Measurements from ENCODE around the gene MAP3K20.

The MAP3K20 gene

DNA sequence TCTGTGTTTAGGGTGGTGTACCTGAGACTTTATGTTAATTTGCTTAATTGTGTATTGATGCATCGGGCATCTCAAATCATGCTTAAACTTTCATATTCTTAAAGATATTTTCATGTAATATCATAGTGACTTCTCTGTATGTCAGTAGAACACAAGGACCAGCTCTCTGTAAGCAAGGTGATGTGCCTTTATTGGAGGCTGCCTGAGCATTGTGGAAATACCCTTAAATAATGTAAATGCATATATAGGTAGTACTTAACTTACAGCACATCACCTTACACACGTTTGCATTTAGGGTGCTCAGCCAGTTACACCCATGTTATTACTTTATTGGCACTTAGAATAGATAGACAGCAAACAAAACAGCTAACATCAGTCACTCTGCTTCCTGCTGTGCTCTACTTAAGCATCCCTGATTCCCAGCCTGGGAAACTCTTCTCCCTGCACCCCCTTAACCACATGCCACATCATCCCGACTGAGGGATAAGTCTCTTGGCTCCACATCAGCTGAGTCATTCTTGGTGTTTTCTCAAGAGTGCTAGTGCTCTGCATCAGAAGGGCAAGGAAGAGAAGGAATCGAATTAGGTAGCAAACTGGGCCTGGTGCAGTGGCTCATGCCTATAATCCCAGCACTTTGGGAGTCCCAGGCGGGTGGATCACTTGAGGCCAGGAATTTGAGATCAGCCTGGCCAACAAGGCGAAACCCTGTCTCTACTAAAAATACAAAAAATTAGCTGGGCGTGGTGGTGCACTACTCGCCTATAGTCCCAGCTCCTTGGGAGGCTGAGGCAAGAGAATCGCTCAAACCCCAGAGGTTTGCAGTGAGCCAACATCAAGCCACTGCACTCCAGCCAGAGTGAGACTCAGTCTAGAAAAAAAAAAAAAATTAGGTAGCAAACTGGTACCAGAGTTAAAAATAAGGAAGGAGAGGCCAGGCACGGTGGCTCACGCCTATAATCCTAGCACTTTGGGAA is 108.7 kb downstream of the MAP3K20 start:
- H3K9ac ChIP-seq (ENCODE audit: low read length in 2 of 2), result no peak overlapping the region
- no peaks in the 10 kb centered on the region for H3K27me3 ChIP-seq (ENCODE audit: control insufficient read depth in 1 of 2, insufficient read depth in 2 of 2, low read length in 2 of 2)
- H3K36me3 ChIP-seq (ENCODE audit: control insufficient read depth in 2 of 2, insufficient read depth in 2 of 2, low read length in 2 of 2), result no peaks in the 10 kb centered on the region
- H3K4me1 ChIP-seq (ENCODE audit: control insufficient read depth, insufficient read depth, low read length), result peaks cover 11% of the 10 kb centered on the region
- no peaks in the 10 kb centered on the region for H3K9me3 ChIP-seq (ENCODE audit: control insufficient read depth in 2 of 2, low read length in 2 of 2)
- no peak overlapping the region for H3K4me3 ChIP-seq (ENCODE audit: low read length in 2 of 2)
- peak overlapping the region; percentile 32 for H3K27ac ChIP-seq (ENCODE audit: low read length)

DNA sequence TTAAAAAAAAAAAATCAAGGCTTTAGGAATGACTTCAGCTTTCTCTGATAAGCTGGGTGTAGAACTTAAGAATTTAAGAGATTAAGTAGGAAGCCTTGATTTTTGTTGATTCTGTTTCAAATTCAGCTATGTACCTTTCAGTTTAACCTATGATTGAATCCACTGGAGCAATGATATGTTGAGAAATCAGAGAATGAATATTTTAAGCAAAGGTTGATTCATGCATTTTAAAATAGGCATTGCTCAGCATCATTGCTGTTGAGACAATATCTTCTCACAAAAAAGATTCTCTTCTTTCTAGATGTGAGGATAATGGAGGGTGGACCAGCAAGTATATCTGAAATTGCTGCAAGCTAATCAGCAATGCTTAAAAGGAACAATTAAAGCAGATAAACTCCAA is 109.8 kb downstream of the MAP3K20 start:
- Histone ChIP-seq H3K4me3 (ENCODE audit: low read length in 2 of 2) (no peak overlapping the region), H3K4me1 (ENCODE audit: control insufficient read depth, insufficient read depth, low read length) (peaks cover 11% of the 10 kb centered on the region), H3K27ac (ENCODE audit: low read length) (no peak overlapping the region), H3K9ac (ENCODE audit: low read length in 2 of 2) (no peak overlapping the region), H3K27me3 (ENCODE audit: control insufficient read depth in 1 of 2, insufficient read depth in 2 of 2, low read length in 2 of 2) (no peaks in the 10 kb centered on the region), H3K9me3 (ENCODE audit: control insufficient read depth in 2 of 2, low read length in 2 of 2) (no peaks in the 10 kb centered on the region), H3K36me3 (ENCODE audit: control insufficient read depth in 2 of 2, insufficient read depth in 2 of 2, low read length in 2 of 2) (no peaks in the 10 kb centered on the region)

GRCh38 chr2:173187941-173188788 is 112.5 kb downstream of the MAP3K20 start:
- no peaks in the 10 kb centered on the region for H3K36me3 ChIP-seq (ENCODE audit: control insufficient read depth in 2 of 2, insufficient read depth in 2 of 2, low read length in 2 of 2)
- no peaks in the 10 kb centered on the region for H3K9me3 ChIP-seq (ENCODE audit: control insufficient read depth in 2 of 2, low read length in 2 of 2)
- H3K4me1 ChIP-seq (ENCODE audit: control insufficient read depth, insufficient read depth, low read length), result peaks cover 24% of the 10 kb centered on the region
- no peaks in the 10 kb centered on the region for H3K27me3 ChIP-seq (ENCODE audit: control insufficient read depth in 1 of 2, insufficient read depth in 2 of 2, low read length in 2 of 2)
- H3K9ac ChIP-seq (ENCODE audit: low read length in 2 of 2), result peak overlapping the region in 1 of 2 donors; percentile 29
- peak overlapping the region; percentile 18 for H3K27ac ChIP-seq (ENCODE audit: low read length)
- H3K4me3 ChIP-seq (ENCODE audit: low read length in 2 of 2), result peak overlapping the region in 1 of 2 donors; percentile 7

DNA sequence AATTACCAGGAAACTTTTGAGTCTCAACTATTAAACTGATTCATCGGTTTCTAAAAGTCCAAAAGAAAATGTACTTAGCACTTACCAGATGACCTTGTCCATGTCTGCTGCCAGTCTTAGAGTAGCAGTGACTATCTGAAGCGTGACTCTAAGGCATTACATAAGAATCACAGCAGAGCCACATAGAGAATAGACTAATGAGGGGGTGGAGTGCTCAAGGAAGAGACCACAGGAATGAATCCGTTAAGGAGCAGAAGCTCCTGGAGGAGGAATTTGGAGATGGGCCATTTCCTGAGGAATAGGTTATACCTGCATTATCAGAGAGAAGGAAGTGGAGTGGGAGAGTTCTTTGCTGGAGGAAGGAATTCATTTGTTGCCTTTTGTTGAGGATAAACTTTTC is 116.0 kb downstream of the MAP3K20 start:
- Histone ChIP-seq H3K4me1 (ENCODE audit: control insufficient read depth, insufficient read depth, low read length) (peaks cover 31% of the 10 kb centered on the region), H3K27ac (ENCODE audit: low read length) (peak overlapping the region; percentile 13), H3K9ac (ENCODE audit: low read length in 2 of 2) (peak overlapping the region in 1 of 2 donors; percentile 13), H3K27me3 (ENCODE audit: control insufficient read depth in 1 of 2, insufficient read depth in 2 of 2, low read length in 2 of 2) (no peaks in the 10 kb centered on the region), H3K9me3 (ENCODE audit: control insufficient read depth in 2 of 2, low read length in 2 of 2) (no peaks in the 10 kb centered on the region), H3K4me3 (ENCODE audit: low read length in 2 of 2) (peak overlapping the region in 1 of 2 donors; percentile 13), H3K36me3 (ENCODE audit: control insufficient read depth in 2 of 2, insufficient read depth in 2 of 2, low read length in 2 of 2) (no peaks in the 10 kb centered on the region)

DNA sequence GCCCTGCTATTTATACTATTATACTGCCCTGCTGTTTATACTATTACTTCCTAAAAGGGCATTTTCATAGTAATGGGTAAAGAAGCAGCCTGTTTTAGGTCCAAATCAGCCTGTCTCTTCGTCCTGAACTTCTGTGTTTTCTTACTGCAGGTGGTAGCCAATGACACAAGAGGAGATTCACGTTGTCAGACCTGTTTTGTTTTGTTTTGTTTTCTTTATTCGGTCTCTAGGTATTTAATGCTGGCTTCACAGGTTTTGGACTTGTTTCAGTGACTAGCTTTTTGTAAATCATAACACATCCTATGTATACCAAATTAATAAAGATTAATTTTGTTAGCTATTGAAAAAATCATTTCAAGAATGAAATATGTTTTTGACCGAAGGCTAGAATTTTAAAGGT is 116.4 kb downstream of the MAP3K20 start:
- no peaks in the 10 kb centered on the region for H3K27me3 ChIP-seq (ENCODE audit: control insufficient read depth in 1 of 2, insufficient read depth in 2 of 2, low read length in 2 of 2)
- H3K27ac ChIP-seq (ENCODE audit: low read length), result peak overlapping the region; percentile 13
- H3K9ac ChIP-seq (ENCODE audit: low read length in 2 of 2), result peak overlapping the region in 1 of 2 donors; percentile 13
- H3K9me3 ChIP-seq (ENCODE audit: control insufficient read depth in 2 of 2, low read length in 2 of 2), result no peaks in the 10 kb centered on the region
- peak overlapping the region in 1 of 2 donors; percentile 13 for H3K4me3 ChIP-seq (ENCODE audit: low read length in 2 of 2)
- no peaks in the 10 kb centered on the region for H3K36me3 ChIP-seq (ENCODE audit: control insufficient read depth in 2 of 2, insufficient read depth in 2 of 2, low read length in 2 of 2)
- peaks cover 31% of the 10 kb centered on the region for H3K4me1 ChIP-seq (ENCODE audit: control insufficient read depth, insufficient read depth, low read length)

DNA sequence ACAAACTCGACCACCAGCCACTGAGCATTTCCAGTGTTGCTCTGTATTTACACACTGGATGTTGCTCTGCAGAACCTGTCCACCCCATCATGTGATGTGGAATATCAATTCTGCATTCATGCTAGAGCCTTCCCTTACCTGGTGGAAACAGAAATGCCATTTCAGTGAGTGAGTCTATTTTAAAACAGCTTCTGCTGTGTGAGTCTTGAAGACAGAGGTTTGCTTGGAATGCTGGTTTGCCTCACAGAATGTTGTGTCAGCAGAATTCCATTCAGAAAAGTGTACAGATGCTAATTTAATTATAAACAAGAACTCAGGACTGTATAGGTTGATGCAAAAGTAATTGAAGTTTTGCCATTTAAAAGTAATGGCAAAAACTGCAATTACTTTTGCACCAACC is 118.3 kb downstream of the MAP3K20 start:
- H3K36me3 ChIP-seq (ENCODE audit: control insufficient read depth in 2 of 2, insufficient read depth in 2 of 2, low read length in 2 of 2), result peaks cover 6 to 11% of the 10 kb centered on the region in 2 donors
- H3K27ac ChIP-seq (ENCODE audit: low read length), result no peak overlapping the region
- peaks cover 28% of the 10 kb centered on the region for H3K4me1 ChIP-seq (ENCODE audit: control insufficient read depth, insufficient read depth, low read length)

GRCh38 chr2:173195100-173195499 is 119.5 kb downstream of the MAP3K20 start:
- Histone ChIP-seq H3K4me1 (ENCODE audit: control insufficient read depth, insufficient read depth, low read length) (peaks cover 28% of the 10 kb centered on the region), H3K4me3 (ENCODE audit: low read length in 2 of 2) (no peak overlapping the region), H3K9ac (ENCODE audit: low read length in 2 of 2) (peak overlapping the region in 1 of 2 donors; percentile 6), H3K9me3 (ENCODE audit: control insufficient read depth in 2 of 2, low read length in 2 of 2) (no peaks in the 10 kb centered on the region), H3K27me3 (ENCODE audit: control insufficient read depth in 1 of 2, insufficient read depth in 2 of 2, low read length in 2 of 2) (no peaks in the 10 kb centered on the region), H3K36me3 (ENCODE audit: control insufficient read depth in 2 of 2, insufficient read depth in 2 of 2, low read length in 2 of 2) (peaks cover 6 to 11% of the 10 kb centered on the region in 2 donors), H3K27ac (ENCODE audit: low read length) (peak overlapping the region; percentile 18)

More for the DNA sequence above, 118.3 kb downstream of the MAP3K20 start:
- Histone ChIP-seq H3K9ac (ENCODE audit: low read length in 2 of 2) (no peak overlapping the region), H3K27me3 (ENCODE audit: control insufficient read depth in 1 of 2, insufficient read depth in 2 of 2, low read length in 2 of 2) (no peaks in the 10 kb centered on the region), H3K9me3 (ENCODE audit: control insufficient read depth in 2 of 2, low read length in 2 of 2) (no peaks in the 10 kb centered on the region), H3K4me3 (ENCODE audit: low read length in 2 of 2) (no peak overlapping the region)

- Histone ChIP-seq H3K9me3 (ENCODE audit: control insufficient read depth in 2 of 2, low read length in 2 of 2) (no peaks in the 10 kb centered on the region), H3K4me3 (ENCODE audit: low read length in 2 of 2) (no peak overlapping the region), H3K27me3 (ENCODE audit: control insufficient read depth in 1 of 2, insufficient read depth in 2 of 2, low read length in 2 of 2) (no peaks in the 10 kb centered on the region), H3K4me1 (ENCODE audit: control insufficient read depth, insufficient read depth, low read length) (peaks cover 28% of the 10 kb centered on the region), H3K36me3 (ENCODE audit: control insufficient read depth in 2 of 2, insufficient read depth in 2 of 2, low read length in 2 of 2) (peaks cover 6 to 11% of the 10 kb centered on the region in 2 donors), H3K27ac (ENCODE audit: low read length) (no peak overlapping the region), H3K9ac (ENCODE audit: low read length in 2 of 2) (no peak overlapping the region)
Observed at GRCh38 chr2:173196080-173196479, 120.4 kb downstream of the MAP3K20 start.

- Histone ChIP-seq H3K36me3 (ENCODE audit: control insufficient read depth in 2 of 2, insufficient read depth in 2 of 2, low read length in 2 of 2) (peaks cover 6 to 11% of the 10 kb centered on the region in 2 donors), H3K9me3 (ENCODE audit: control insufficient read depth in 2 of 2, low read length in 2 of 2) (no peaks in the 10 kb centered on the region), H3K4me3 (ENCODE audit: low read length in 2 of 2) (no peak overlapping the region), H3K27ac (ENCODE audit: low read length) (no peak overlapping the region), H3K27me3 (ENCODE audit: control insufficient read depth in 1 of 2, insufficient read depth in 2 of 2, low read length in 2 of 2) (no peaks in the 10 kb centered on the region), H3K4me1 (ENCODE audit: control insufficient read depth, insufficient read depth, low read length) (peaks cover 26% of the 10 kb centered on the region), H3K9ac (ENCODE audit: low read length in 2 of 2) (no peak overlapping the region)
Observed at GRCh38 chr2:173196638-173197037, 121.0 kb downstream of the MAP3K20 start.

DNA sequence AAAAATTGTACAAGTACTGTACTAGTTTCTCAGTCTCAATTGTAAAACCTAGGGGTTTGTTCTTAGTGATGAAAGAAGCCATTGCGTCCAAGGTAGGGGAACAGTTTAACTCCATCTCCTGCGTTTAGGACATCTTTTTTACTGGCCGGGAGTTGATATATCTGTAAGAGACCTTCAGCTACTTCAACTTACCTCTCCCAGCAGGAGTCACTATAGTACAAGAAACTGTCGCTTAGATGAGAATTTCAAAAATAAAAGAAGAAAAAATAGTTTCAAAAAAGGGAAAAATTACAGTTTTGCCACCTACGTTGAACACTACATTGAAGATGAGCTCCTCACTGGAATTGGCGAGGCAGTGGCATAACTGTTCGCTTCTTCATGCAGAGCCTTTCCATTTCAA is 122.7 kb downstream of the MAP3K20 start:
- no peak overlapping the region for H3K4me3 ChIP-seq (ENCODE audit: low read length in 2 of 2)

More for the DNA sequence above, 122.7 kb downstream of the MAP3K20 start:
- Histone ChIP-seq H3K4me1 (ENCODE audit: control insufficient read depth, insufficient read depth, low read length) (peaks cover 14% of the 10 kb centered on the region), H3K27ac (ENCODE audit: low read length) (no peak overlapping the region), H3K9ac (ENCODE audit: low read length in 2 of 2) (no peak overlapping the region), H3K27me3 (ENCODE audit: control insufficient read depth in 1 of 2, insufficient read depth in 2 of 2, low read length in 2 of 2) (no peaks in the 10 kb centered on the region), H3K36me3 (ENCODE audit: control insufficient read depth in 2 of 2, insufficient read depth in 2 of 2, low read length in 2 of 2) (peaks cover 6 to 11% of the 10 kb centered on the region in 2 donors), H3K9me3 (ENCODE audit: control insufficient read depth in 2 of 2, low read length in 2 of 2) (no peaks in the 10 kb centered on the region)

Data from stomach smooth muscle (tissue), 2 donors.